A549 treated with Hydrocortisone at 1 μM for 4 hours (cell line): Measurements from ENCODE around the gene NKX6-2. TPM values are rescaled to one million over a fixed set of nuclear protein-coding genes. Genes with fewer than 3 reads are reported as not detected.

ENCODE experiments used
- total RNA-seq: library from RNA; stranded (reverse); fragments of 200-300 nt; extraction: Qiagen RNA extraction; gene quantifications from 5 replicates; pipeline ENCODE4 v1.2.3, GENCODE V29; 2022

Gene NKX6-2
- total RNA-seq: 0.30 to 0.67 TPM (median 0.48 TPM) in 5 replicates

DNA sequence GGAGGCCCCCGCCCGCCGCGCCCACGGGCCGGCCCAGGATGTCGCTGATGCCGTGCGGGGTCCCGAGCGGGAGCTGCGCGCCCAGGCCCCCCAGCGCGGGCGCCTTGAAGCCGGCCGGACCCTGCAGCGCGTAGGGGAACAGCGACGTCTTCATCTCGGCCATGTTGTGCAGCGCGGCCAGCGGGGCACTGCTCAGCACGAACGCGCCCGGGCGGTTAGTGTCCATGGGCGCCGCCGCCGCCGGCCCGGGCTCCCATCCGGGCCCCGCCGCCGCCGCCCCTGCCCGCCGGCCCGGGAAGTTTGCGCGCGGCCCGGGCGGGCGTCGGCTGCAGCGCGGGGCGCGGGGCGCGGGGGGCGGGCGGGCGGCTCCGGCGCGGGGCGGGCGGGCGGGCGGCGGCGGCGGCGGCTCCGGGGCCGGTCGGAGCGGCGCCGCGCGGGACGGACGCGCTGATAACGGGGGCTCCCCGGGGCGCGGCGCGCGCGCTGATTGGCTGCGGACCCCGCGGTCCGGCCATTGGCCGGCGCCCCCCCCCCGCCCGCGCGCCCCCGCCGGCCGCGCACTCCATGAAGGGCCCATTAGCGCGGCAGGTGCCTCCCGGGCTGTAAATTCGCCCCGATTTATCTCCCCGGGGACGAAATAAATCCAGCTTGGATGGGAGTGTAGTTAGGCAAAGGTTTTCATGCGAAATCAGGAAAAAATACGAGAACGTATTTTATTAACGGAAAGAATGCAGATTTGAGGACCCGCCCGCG, at the start of gene NKX6-2:
TSS of gene NKX6-2 (minus strand) at position 425 of the 753 bp plus-strand sequence. CDS start at position 226, 199 bp downstream.

Other genes with a start within 250 kb of the NKX6-2 start
- gene INPP5A, start 248.4 kb downstream of the NKX6-2 start, total RNA-seq: 12.3 to 14.1 TPM (median 12.8 TPM) in 5 replicates
- 0.92 to 1.5 TPM (median 1.4 TPM) in 5 replicates for gene CFAP46, start 156.4 kb upstream of the NKX6-2 start, total RNA-seq